HK-2 (cell line): ENCODE measurements around the gene C6orf136.

Experiments
- DNase-seq: peaks from one replicate; pipeline ENCODE4 v3.0.0-alpha.2; 2018; ENCODE audit not compliant: unreplicated experiment

The C6orf136 gene

DNA sequence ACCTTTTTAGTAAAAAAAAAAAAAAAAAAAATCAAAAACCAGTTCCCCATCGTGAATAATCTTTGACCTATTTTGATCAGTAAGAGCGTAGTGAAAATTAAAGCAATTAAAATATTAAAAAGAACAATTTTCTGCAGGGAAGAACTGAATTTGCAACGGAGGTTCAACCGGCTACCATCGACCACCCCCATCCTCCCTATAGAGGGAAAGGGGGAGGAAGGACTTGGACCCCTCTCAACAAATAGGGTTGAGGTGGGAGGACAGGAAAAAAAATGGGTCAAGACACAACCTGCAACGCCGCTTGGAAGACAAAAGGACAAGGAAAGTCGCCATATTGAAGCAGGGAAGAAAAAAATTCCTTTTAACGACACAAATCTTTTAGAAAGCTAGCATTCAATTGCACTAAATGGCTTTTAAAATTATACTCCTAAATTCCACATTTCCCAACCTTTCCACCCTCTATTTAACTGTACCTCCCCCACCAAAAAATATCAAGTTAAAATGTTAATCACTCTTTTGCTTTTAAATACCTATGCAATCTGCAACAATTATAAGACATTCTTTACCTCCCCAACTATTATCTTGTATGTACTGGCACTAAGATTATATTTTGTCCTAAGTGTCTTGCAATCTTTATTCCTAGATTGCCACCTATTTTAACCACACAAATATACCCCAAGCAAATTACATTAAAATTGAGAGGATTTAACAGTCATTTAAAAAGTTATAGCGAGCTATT, 31.5 kb upstream of the C6orf136 start:
- DNase-seq: peak; percentile 63

DNA sequence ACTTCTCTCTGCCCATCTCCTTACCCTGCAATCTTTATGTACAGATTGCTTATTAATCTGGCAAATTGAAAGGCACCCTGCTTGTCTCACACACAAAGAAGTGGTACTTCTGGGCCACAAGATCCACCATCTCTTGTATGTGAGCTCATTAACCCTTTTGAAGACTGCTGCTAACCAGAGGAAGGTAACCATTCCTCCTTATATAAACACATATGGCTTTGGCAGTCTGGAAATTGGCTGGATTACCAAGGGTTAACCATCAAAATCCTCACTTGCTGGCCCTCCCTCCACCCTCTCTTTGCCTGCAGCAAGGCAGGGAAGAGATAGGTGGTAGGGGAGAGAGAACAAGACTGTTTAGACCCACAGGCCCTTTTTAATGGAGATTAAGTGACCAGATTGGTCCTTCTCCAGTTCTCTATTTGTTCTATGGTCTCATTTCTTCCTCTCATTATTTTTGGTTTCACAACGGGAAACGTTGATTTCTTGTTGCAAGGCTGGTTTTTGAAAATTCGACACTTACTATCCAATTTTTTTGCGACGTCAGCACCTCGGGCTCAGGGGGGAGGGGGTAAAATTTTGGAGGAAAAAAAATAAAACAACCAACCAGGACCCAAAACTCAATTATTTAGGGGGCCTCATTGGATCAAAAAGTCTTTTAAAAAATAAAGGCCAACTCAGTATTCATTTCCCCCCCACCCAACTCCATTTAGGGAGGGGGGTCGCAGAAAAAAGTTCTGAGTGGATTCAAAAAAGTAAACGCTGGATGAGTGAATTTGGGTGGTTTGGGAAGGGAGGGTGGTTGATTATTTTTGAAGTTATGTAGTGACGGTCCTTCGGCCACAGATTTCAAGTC, 30.7 kb upstream of the C6orf136 start:
- DNase-seq: no peak

GRCh38 chr6:30616811-30617564, 29.9 kb upstream of the C6orf136 start, which contains the start of gene PPP1R10:
Gene PPP1R10, minus strand, starts transcription at chr6:30617243. Its CDS starts 7,299 bp downstream, at chr6:30609944.
- DNase-seq: peak; percentile 99

GRCh38 chr6:30617565-30618269, 29.2 kb upstream of the C6orf136 start, which contains the start of gene MRPS18B:
Gene MRPS18B, plus strand, starts transcription at chr6:30617840. Its CDS starts 26 bp downstream, at chr6:30617866.
- peak; percentile 94 for DNase-seq

DNA sequence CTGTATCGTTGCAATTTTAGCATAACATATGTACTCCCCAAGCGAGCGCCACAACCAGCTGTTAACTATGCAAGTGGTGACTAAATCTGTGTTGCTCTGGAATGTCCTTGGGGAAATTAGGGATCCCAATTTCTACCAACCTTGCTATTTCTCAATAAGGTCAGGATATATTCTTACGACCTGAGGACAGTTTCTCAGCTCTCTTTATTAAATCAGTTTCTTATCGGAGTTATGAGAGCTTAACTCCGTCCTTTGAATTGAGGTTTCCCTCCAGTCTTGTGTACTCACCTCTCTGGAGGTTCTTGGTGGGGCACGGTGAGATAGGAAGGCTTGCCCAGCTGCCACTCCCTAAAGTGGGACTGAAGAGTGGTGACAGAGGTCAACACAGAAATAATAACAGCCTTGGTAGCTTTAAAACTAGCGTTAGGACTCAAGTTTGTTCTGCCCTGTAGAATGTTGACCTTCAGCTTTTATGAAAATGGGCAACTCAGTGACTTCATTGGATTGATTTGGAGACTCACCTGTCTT, 28.6 kb upstream of the C6orf136 start:
- no peak for DNase-seq

DNA sequence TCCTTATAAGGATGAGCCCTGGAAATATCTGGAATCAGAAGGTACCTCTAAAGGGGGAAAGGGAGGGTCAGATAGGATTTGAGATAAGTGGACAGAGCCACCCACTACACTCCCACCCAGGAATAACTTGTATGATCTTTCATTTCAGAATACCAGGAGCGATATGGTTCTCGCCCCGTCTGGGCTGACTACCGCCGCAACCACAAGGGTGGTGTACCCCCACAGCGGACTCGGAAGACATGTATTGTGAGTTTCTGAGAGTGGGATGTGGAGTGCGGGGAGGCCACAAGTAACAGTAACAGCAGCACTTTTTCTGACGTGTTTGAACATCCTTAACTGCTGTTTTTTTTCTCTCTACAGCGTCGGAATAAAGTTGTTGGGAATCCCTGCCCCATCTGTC, 27.4 kb upstream of the C6orf136 start:
- no peak for DNase-seq

DNA sequence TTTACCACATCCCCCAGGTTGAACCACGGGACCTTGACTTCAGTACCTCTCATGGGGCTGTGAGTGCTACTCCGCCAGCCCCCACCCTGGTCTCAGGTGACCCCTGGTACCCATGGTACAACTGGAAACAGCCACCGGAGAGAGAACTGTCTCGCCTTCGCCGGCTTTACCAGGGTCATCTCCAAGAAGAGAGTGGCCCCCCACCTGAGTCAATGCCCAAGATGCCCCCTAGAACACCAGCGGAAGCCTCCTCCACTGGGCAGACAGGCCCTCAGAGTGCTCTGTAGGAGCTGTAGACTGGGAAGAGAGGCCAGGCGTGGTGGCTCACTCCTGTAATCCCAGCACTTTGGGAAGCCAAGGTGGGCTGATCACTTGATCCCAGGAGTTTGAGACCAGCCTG, 21.4 kb upstream of the C6orf136 start:
- DNase-seq: no peak

DNA sequence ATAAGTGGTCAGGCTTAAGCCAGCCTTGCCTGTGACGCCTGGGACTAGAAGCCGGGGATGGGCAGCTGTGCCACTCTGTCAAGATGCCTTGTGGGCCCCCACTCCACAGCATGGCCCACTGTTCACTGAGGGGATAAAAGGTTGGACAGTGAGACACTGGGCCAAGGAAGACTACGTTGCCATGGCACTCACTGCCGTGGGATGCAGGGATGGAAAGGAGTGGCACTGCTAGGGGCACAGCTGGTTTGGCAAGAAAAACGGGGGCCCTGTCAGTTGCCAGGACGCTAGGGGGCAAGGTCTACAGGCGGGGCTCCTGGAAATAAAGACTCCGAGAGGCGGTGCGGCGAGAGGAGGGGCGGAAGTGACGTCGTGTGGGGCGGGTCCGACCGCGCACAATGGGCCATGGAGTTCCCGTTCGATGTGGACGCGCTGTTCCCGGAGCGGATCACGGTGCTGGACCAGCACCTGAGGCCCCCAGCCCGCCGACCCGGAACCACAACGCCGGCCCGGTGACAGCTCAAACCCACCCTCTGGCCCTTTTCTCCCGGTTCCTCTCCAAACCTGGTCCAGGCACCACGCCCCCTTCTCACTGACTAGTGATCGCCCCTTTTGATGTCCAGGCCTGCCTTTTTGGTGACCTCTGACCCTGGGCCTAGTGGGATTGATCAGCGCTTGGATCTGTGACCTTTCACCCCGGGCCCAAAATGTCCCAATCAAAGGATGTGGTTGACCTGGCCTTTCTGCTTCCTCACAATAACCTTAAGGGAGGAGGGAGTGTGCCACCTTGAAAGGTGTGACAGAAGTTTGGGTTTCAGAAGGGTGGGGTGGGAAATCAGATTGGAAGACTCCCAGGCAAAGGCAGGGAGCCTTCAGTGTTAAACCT, 20.2 kb upstream of the C6orf136 start, which contains the start of gene ATAT1:
Gene ATAT1, plus strand, starts transcription at position 391 of the 883 bp plus-strand sequence.
- peak; percentile 81 for DNase-seq

DNA sequence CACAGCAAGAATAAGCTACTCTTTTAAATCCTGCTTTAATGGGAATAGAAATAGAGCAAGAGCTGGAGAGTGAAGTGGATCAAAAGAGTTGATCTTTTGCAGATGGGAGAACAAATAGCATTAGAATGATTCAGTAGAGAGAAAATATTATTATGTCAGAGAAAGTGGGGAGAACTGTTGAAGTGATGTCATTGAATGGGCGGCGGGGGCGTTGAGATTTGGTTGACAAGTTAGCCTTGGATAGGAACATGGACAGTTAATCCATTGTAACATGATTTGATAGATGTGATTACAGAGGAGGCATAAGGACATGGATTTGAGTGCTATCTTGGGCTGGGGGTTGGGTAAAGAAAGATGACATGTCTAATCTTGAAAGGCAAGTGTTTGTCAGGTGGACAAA, 11.1 kb upstream of the C6orf136 start:
- no peak for DNase-seq

DNA sequence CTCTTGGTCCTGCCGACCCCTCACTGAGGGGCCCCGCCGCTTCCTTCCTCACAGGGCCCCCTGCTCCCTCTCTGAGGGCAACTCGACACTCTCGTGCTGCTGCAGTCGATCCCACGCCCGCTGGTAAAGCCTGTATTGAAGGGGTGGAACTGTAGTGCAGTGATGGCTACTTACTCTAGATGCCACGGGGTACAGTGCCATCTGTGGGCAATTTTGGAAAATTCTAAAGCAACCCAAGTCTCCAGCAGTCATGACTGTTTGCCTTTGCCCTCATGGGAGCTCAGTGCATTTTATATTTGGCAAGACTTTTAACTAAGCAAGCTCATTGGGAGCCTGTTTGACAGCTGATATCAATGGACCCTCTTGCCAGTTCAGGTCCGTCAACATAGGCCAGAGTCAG, 6.5 kb upstream of the C6orf136 start:
- DNase-seq: no peak

DNA sequence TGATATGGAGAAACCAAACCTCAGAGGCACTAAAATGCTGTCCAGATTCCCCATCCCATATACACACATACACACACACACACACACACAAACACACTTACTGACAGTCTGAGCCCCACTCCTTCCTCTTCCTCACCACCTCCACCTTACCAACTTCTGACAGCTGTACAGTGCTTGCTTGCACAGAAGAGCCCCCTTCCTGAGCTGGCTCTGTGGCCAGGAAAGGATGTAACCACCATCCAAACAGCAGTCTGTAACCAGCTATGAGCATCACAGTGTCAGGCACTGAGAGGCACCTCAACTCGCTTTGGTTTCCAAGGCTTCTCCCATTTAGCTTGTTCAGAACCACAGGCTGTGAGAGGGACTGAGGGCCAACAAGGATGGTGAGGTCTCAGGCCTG, 5.9 kb upstream of the C6orf136 start:
- no peak for DNase-seq

DNA sequence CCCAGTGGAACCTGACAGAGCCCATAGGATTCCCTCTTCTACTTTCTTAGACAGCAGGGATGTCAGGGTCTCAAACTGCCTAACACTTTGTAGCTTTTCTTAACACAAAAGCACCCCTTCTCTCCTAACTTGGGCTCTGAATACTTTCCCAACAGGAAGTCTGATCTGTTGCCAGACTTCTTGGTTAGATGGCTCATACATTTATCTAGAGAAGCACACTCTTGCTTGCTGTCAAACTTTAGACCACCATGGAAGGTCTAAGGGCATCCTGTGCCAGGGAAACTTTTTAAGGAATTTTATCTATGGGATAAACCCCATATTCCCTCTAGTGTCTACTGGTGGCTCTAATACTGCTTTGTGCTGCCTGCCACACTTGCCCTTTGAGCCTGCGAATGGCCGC, 3.3 kb upstream of the C6orf136 start:
- DNase-seq: no peak

GRCh38 chr6:30644769-30645168, 2.2 kb upstream of the C6orf136 start:
- no peak for DNase-seq

GRCh38 chr6:30645989-30646388, 944 bp upstream of the C6orf136 start:
- no peak for DNase-seq

DNA sequence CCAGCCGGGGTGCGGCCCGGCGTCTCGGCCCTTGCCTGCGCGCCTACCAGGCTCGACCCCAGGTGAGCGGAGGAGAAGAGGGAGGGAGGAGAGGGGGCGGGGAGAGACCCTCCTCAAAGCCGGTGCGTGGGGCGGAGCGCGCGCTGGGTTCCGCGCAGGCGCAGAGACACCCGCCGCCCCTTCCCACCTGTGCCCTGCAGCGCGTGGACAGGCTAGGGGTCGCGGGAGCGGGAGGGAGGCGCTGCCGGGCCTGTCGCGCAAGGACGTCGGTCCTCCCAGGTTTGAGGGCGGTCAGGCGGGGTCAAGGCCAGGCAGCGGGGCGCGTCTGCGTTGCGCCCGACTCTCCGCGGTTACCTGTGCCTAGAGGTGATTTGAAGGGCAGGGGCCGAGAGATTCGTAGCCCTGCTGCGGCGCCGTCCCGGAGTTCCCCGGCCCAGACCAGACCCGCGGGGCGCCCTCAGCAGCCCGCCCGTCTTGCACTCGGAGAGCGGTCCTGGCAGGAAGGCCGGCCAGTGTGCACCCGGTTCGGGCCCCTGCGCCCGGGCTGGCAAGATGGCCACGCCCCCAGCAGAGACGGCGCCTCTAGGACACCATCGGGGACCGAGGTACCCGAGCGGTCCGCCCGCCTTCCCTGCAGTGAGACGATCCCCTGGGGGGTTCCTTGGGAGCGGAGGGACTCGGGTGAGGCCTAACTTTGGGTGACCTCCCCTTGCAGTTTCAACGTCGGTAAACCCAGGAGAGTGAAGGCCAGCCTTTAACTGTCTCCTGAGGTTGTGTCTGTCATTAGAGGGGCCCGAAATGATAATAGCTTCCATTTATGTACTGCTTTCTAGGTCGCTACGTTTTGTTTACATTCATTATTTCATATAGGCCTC, 546 bp downstream of the C6orf136 start:
- DNase-seq: peak; percentile 77

- no peak for DNase-seq
Observed at GRCh38 chr6:30651143-30651542, 4.2 kb downstream of the C6orf136 start.

DNA sequence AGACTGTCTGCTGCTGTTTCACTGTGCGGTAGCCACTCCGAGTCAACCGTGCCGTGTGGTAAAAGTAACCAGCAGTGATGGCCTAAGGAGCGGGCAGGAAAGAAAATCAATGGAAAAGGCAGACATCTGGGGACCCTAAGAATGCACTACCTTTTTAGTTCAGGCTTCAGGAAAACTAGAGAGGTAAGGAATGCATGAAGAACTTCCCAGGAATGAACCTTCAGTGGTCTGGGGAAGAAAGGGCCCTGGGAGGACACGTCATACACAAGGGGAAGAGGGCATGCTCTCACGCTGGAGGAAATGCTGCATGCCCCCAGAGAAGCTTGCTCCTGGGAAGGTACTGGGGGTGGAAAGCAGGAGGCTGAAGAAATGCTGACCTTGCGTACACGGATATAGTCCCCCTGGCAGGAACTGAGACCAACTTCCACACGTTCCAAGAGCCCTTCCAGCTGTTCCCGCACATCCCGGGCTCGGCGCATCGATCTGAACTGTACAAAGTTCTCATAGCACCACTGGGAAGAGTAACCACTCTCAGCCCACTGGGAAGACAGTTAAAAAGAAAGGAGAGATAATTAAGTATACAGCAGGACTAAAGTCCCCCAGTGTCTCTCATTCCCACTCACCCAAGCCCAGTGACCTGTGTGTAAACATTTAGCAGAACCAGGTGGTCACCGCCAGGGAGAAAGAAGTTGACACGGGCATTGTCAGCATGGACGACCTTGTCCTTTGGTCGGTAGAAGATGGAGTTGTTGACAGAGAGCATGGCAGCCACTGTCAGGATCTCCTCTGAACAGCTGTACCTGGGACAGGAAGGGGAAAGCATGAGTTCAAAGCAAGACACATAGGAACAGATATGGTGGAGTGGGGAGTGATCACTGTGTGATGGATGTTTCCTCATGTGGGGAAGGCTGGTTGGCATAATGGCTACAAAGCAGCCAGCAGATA, 8.1 kb downstream of the C6orf136 start:
- no peak for DNase-seq

- DNase-seq: no peak
Observed at GRCh38 chr6:30655743-30656094, 8.8 kb downstream of the C6orf136 start.
